Measurements from ENCODE around the gene MX2. TPM values are rescaled to one million over a fixed set of nuclear protein-coding genes. Genes with fewer than 3 reads are reported as not detected.

Gene MX2
- total and polyA plus RNA-seq, 10 of the 15 experiments (the other 5 are each of a cell fraction or from before 2014, with no cell fraction given): 10.5 to 167 (median 46.1) TPM

DNA sequence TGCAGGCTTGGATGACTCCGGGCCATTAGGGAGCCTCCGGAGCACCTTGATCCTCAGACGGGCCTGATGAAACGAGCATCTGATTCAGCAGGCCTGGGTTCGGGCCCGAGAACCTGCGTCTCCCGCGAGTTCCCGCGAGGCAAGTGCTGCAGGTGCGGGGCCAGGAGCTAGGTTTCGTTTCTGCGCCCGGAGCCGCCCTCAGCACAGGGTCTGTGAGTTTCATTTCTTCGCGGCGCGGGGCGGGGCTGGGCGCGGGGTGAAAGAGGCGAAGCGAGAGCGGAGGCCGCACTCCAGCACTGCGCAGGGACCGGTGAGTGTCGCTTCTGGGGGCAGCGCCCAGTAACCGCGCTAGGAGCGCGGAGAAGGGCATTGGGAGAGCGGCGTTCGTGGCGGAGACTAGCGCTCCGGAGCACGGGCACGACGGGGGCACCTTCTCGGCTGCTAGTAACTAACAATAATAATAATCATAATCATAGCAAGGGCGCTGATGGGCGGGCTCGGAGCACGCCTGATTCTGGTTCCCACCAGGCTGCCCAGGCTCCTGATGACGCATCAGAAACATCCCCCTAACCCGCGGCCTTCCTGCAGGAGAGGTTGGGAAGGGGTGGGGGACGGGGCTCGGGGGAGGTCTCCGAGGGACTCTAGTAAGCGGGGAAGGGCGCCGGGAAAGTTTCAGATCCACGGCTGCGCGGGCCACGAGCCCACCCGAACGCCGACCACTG is 64.3 kb downstream of the MX2 start, which contains the start of gene MX1:
MX1 (plus strand) TSS at position 286 of the 722 bp plus-strand sequence. CDS start 5,832 bp downstream, outside the sequence.
- SMC1A ChIA-PET (ENCODE audit: uncharacterized antibody, unreplicated experiment): interaction anchor here (1.1 to 5.6 kb wide), 7 partner anchors 14 to 143 kb away, joined by 3 to 47 read pairs (median 8); no protein-coding TSS in a partner anchor
- peaks cover 44% of the 10 kb centered on the region for H3K4me1 ChIP-seq (ENCODE audit: control insufficient read depth, insufficient read depth, low read length)
- peak within 1 kb of the TSS; percentile 100 for H3K9ac ChIP-seq (ENCODE audit: control insufficient read depth, insufficient read depth, low read length)
- TF ChIP-seq CREB1 (IDR thresholded peaks at IDR 0.05; ENCODE audit: low read depth): 0 out of 2 replicates have a peak, but pooled peaks have one; percentile 31
- TF ChIP-seq PAX5 (IDR thresholded peaks at IDR 0.05; ENCODE audit: borderline replicate concordance, low read depth, low read length): 0 out of 2 replicates have a peak, but pooled peaks have one; percentile 7
- TF ChIP-seq, protein P1, sequence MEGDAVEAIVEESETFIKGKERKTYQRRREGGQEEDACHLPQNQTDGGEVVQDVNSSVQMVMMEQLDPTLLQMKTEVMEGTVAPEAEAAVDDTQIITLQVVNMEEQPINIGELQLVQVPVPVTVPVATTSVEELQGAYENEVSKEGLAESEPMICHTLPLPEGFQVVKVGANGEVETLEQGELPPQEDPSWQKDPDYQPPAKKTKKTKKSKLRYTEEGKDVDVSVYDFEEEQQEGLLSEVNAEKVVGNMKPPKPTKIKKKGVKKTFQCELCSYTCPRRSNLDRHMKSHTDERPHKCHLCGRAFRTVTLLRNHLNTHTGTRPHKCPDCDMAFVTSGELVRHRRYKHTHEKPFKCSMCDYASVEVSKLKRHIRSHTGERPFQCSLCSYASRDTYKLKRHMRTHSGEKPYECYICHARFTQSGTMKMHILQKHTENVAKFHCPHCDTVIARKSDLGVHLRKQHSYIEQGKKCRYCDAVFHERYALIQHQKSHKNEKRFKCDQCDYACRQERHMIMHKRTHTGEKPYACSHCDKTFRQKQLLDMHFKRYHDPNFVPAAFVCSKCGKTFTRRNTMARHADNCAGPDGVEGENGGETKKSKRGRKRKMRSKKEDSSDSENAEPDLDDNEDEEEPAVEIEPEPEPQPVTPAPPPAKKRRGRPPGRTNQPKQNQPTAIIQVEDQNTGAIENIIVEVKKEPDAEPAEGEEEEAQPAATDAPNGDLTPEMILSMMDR (IDR thresholded peaks at IDR 0.05 in 2 of 3, conservative IDR thresholded peaks at IDR 0.05 in 1 of 3; ENCODE audit: control insufficient read depth in 2 of 3, extremely low read depth in 1 of 3, insufficient read depth in 1 of 3, low read depth in 3 of 3, low read length in 3 of 3): no peak
- peak; percentile 53; the same call in 1 of the 2 replicates for TF ChIP-seq TBL1XR1 (IDR thresholded peaks at IDR 0.05; ENCODE audit: low read depth, low read length)
- TF ChIP-seq, protein P2, sequence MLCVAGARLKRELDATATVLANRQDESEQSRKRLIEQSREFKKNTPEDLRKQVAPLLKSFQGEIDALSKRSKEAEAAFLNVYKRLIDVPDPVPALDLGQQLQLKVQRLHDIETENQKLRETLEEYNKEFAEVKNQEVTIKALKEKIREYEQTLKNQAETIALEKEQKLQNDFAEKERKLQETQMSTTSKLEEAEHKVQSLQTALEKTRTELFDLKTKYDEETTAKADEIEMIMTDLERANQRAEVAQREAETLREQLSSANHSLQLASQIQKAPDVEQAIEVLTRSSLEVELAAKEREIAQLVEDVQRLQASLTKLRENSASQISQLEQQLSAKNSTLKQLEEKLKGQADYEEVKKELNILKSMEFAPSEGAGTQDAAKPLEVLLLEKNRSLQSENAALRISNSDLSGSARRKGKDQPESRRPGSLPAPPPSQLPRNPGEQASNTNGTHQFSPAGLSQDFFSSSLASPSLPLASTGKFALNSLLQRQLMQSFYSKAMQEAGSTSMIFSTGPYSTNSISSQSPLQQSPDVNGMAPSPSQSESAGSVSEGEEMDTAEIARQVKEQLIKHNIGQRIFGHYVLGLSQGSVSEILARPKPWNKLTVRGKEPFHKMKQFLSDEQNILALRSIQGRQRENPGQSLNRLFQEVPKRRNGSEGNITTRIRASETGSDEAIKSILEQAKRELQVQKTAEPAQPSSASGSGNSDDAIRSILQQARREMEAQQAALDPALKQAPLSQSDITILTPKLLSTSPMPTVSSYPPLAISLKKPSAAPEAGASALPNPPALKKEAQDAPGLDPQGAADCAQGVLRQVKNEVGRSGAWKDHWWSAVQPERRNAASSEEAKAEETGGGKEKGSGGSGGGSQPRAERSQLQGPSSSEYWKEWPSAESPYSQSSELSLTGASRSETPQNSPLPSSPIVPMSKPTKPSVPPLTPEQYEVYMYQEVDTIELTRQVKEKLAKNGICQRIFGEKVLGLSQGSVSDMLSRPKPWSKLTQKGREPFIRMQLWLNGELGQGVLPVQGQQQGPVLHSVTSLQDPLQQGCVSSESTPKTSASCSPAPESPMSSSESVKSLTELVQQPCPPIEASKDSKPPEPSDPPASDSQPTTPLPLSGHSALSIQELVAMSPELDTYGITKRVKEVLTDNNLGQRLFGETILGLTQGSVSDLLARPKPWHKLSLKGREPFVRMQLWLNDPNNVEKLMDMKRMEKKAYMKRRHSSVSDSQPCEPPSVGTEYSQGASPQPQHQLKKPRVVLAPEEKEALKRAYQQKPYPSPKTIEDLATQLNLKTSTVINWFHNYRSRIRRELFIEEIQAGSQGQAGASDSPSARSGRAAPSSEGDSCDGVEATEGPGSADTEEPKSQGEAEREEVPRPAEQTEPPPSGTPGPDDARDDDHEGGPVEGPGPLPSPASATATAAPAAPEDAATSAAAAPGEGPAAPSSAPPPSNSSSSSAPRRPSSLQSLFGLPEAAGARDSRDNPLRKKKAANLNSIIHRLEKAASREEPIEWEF (IDR thresholded peaks at IDR 0.05; ENCODE audit: insufficient replicate concordance, low read depth, low read length): no peak
- peak; percentile 57; the same call in 1 of the 2 replicates for TF ChIP-seq IKZF1 (conservative IDR thresholded peaks at IDR 0.05)
- TF ChIP-seq SUZ12 (IDR thresholded peaks at IDR 0.05; ENCODE audit: unreplicated experiment): no peak
- peak; percentile 77 for TF ChIP-seq SIN3A (IDR thresholded peaks at IDR 0.05; ENCODE audit: low read depth, low read length)
- TF ChIP-seq, protein P3, sequence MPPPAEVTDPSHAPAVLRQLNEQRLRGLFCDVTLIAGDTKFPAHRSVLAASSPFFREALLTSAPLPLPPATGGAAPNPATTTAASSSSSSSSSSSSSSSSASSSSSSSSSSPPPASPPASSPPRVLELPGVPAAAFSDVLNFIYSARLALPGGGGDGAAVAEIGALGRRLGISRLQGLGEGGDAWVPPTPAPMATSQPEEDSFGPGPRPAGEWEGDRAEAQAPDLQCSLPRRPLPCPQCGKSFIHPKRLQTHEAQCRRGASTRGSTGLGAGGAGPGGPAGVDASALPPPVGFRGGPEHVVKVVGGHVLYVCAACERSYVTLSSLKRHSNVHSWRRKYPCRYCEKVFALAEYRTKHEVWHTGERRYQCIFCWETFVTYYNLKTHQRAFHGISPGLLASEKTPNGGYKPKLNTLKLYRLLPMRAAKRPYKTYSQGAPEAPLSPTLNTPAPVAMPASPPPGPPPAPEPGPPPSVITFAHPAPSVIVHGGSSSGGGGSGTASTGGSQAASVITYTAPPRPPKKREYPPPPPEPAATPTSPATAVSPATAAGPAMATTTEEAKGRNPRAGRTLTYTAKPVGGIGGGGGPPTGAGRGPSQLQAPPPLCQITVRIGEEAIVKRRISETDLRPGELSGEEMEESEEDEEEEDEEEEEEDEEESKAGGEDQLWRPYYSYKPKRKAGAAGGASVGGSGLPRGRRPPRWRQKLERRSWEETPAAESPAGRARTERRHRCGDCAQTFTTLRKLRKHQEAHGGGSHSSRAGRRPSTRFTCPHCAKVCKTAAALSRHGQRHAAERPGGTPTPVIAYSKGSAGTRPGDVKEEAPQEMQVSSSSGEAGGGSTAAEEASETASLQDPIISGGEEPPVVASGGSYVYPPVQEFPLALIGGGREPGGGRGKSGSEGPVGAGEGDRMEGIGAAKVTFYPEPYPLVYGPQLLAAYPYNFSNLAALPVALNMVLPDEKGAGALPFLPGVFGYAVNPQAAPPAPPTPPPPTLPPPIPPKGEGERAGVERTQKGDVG (CRISPR knock-in tag; IDR thresholded peaks at IDR 0.05): no peak

More for the DNA sequence above, 64.3 kb downstream of the MX2 start, which contains the start of gene MX1:
- ChIA-PET RAD21 (ENCODE audit: unreplicated experiment) (interaction anchor here (1.0 to 3.8 kb wide), 5 partner anchors 54 to 143 kb away, joined by 3 to 36 read pairs (median 6); partner anchors contain the start of gene MX2), POLR2A (interaction anchor here (1.0 to 7.8 kb wide), 7 partner anchors 8 to 500 kb away, joined by 3 to 80 read pairs (median 9); no protein-coding TSS in a partner anchor), CTCF (interaction anchor here (1.8 to 5.8 kb wide), 5 partner anchors 14 to 143 kb away, joined by 4 to 45 read pairs (median 16); no protein-coding TSS in a partner anchor)
- Histone ChIP-seq H3K4me3 (peak within 1 kb of the TSS; percentile 93), H3K4me2 (ENCODE audit: control insufficient read depth, insufficient read depth) (peak within 1 kb of the TSS; percentile 95), H3K9me3 (replicated peaks; ENCODE audit: control insufficient read depth, insufficient read depth, low read length) (no peaks in the 10 kb centered on the region; the same call in 2 of the 3 replicates), H3K36me3 (ENCODE audit: control insufficient read depth in 2 of 2, insufficient read depth in 2 of 2, low read length in 1 of 2) (peaks cover 0 to 30% of the 10 kb centered on the region in 2 experiments; a peak in 2 of 4 replicates), H3K27ac (ENCODE audit: control insufficient read depth, insufficient read depth) (peak within 1 kb of the TSS; percentile 100), H2AFZ (ENCODE audit: control insufficient read depth, low read depth, low read length) (peak within 1 kb of the TSS; percentile 54), H3K27me3 (replicated peaks in 1 of 2; ENCODE audit: control insufficient read depth in 2 of 2, insufficient read depth in 2 of 2, low read length in 1 of 2) (no peaks in the 10 kb centered on the region), H3K79me2 (ENCODE audit: control insufficient read depth, insufficient read depth, low read length) (peaks cover 63% of the 10 kb centered on the region), H4K20me1 (ENCODE audit: control insufficient read depth, insufficient read depth) (peaks cover 6% of the 10 kb centered on the region)
- peak; percentile 61 for DNase-seq (ENCODE audit: low read depth, low spot score)
- 1% methylated on average over 64 of the region's 65 CpGs for WGBS (ENCODE audit: insufficient coverage, insufficient replicate concordance, low lambda C conversion rate, missing lambda C conversion rate)
- intact Hi-C loops (cut with micrococcal nuclease; ENCODE audit: unreplicated experiment) (loop anchor here (1.0 kb wide), 1 partner anchor 58 kb away; no protein-coding TSS in a partner anchor), in situ Hi-C loops (cut with MboI) (no loop called here)
- peak; percentile 87 for ATAC-seq
- no peak for FAIRE-seq
- BruUV-seq (replicated peaks): no TSS peak

Data from GM12878 (cell line).